GM12865 (cell line): ENCODE data around the gene GRM4.

ENCODE experiments used
- DNase-seq: peaks from one replicate; pipeline ENCODE4 v3.0.0; 2010; ENCODE audit warnings: low read depth
- H3K4me3 ChIP-seq: 2 replicates; pipeline ENCODE4 v1.5.1; 2011; ENCODE audit warnings: mild to moderate bottlenecking, low read depth, low read length, control low read depth
- TF ChIP-seq, protein P1 (sequence below): IDR thresholded peaks from 2 replicates; pipeline ENCODE4 v1.5.1; 2011; ENCODE audit warnings: low read length, control low read depth, low read depth, inconsistent platforms; ENCODE audit not compliant: insufficient read depth; ENCODE audit errors: missing control alignments

Gene GRM4

DNA sequence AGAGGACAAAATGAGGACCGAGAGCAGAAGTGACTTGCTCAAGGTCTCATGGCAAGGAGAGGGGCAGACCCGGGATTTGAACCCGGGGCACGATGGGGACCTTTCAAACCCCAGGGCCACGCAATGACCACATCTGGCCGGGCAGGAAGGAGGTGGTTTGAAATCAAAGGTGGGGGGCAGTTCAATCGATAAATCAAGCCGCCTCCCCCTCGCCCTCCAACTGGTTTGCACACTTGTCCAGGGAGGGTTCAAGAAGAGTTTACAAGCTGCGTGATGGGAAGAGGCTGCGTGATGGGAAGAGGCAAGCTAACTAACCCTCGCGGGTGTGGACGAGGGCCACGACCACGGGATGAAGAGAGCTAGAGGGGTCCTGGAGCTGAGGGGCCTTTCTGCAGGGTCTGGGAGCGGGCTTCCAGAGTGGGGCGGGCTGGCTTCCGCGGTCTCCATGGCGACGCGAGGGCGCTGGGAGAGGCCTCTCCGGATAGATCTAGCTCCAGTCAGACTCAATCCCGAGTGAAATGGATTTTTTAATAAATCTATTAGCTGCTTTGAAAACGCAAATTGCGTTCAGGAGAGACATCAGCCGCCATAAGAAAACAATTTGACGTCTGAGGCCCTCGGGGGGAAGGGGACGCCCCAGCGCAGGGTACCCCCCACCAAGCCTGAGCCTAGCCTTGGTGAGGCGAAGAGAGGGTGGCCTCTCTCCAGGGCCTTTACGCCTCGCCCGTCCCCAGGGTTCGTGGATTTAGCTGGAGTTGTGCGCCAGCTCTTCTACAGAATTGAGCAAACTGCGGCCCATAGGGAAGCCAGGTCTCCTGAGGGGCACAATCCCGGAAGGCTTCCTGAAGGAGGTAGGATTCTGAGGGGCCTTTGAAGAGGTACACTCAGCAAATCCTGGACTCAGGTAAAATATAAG lies 143.9 kb downstream of the GRM4 start:
- TF ChIP-seq, protein P1, sequence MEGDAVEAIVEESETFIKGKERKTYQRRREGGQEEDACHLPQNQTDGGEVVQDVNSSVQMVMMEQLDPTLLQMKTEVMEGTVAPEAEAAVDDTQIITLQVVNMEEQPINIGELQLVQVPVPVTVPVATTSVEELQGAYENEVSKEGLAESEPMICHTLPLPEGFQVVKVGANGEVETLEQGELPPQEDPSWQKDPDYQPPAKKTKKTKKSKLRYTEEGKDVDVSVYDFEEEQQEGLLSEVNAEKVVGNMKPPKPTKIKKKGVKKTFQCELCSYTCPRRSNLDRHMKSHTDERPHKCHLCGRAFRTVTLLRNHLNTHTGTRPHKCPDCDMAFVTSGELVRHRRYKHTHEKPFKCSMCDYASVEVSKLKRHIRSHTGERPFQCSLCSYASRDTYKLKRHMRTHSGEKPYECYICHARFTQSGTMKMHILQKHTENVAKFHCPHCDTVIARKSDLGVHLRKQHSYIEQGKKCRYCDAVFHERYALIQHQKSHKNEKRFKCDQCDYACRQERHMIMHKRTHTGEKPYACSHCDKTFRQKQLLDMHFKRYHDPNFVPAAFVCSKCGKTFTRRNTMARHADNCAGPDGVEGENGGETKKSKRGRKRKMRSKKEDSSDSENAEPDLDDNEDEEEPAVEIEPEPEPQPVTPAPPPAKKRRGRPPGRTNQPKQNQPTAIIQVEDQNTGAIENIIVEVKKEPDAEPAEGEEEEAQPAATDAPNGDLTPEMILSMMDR: no peak
- no peak for DNase-seq
- no peak overlapping the region for H3K4me3 ChIP-seq

- no peak overlapping the region for H3K4me3 ChIP-seq
- TF ChIP-seq, protein P1: no peak
- no peak for DNase-seq
Measured at GRCh38 chr6:34000281-34000680, 145.6 kb downstream of the GRM4 start.

GRCh38 chr6:33999567-33999966 lies 146.3 kb downstream of the GRM4 start:
- H3K4me3 ChIP-seq: no peak overlapping the region
- no peak for DNase-seq
- TF ChIP-seq, protein P1: no peak

- DNase-seq: no peak
- TF ChIP-seq, protein P1: no peak
Measured at GRCh38 chr6:33998660-33999059, 147.2 kb downstream of the GRM4 start.

DNA sequence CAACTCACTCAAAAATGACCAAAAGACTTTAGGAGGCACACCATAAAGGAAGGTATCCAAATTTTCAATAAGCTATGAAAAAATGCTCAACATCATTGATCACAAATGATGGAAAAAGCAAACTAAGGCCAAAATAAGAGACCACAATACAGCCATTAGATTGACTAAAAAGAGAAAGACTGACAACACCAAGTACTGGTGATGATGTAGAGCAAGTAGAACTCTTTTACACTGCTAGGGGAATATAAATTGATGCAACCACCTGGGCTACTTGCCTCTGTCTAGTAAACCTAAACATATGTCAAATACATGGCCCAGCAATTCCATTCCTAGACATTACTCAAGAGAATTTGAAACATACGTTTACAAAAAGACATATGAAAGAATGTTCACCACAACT lies 148.6 kb downstream of the GRM4 start:
- H3K4me3 ChIP-seq: no peak overlapping the region
- TF ChIP-seq, protein P1: no peak
- no peak for DNase-seq

More at GRCh38 chr6:33998660-33999059, 147.2 kb downstream of the GRM4 start:
- H3K4me3 ChIP-seq: no peak overlapping the region

DNA sequence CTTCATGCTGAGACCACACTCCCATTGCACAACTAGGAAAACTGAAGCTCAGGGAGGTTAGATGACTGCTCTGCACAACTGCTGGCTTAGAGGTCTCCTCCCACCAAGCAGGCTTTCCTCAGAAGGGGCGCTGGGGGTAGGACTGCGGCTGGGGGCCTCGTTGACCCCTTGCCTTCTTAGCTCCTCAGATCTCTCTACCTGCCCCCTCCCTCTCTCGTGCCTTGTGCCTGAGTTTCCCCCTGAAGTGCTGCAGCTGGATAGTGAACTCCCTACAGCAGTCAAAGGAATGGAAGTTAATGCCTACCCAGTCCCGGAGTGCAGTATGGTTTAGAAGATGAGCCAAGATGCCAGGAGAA lies 149.8 kb downstream of the GRM4 start:
- TF ChIP-seq, protein P1: no peak
- no peak for DNase-seq
- no peak overlapping the region for H3K4me3 ChIP-seq
